CD4-positive, alpha-beta T cell treated with Interleukin-15 for 4 hours (primary cell): ENCODE results near the gene FAM24B.
A peak's percentile ranks its signal among the peaks of the same experiment; 100 is the strongest.
"Not testable (repeated sequence)": the region's sequence is repeated elsewhere in the genome, so short reads cannot be mapped to it uniquely, and the experiment has no call there.

Experiments
- DNase-seq: peaks from one replicate; pipeline ENCODE4 v3.0.0-alpha.2; 2020; ENCODE audit warnings: low spot score

Gene FAM24B

GRCh38 chr10:122879339-122880273 lies at the start of gene FAM24B:
Gene FAM24B, minus strand, starts transcription at chr10:122879581. Its CDS starts 29,066 bp downstream, at chr10:122850515.
- peak; percentile 97 for DNase-seq

- no peak for DNase-seq
These were observed 36.3 kb upstream of the FAM24B start for GRCh38 chr10:122915700-122916099.

GRCh38 chr10:122911889-122912484 lies 32.6 kb upstream of the FAM24B start:
- peak; percentile 35 for DNase-seq

- DNase-seq = no peak
These were observed 30.9 kb upstream of the FAM24B start, which contains the start of gene FAM24A for GRCh38 chr10:122910310-122910709. Gene FAM24A, plus strand, starts transcription at chr10:122910610. Its CDS starts 1,025 bp downstream, at chr10:122911635.

- not testable (repeated sequence) for DNase-seq
These were observed 24.5 kb upstream of the FAM24B start for GRCh38 chr10:122903861-122904260.

GRCh38 chr10:122894261-122894944 lies 15.0 kb upstream of the FAM24B start:
- no peak for DNase-seq

- DNase-seq = no peak
These were observed 4.8 kb upstream of the FAM24B start for GRCh38 chr10:122884166-122884565.

GRCh38 chr10:122882766-122883165 lies 3.4 kb upstream of the FAM24B start:
- no peak for DNase-seq

- DNase-seq = peak; percentile 12
These were observed 512 bp downstream of the FAM24B start for GRCh38 chr10:122878799-122879338.

GRCh38 chr10:122877264-122877663 lies 2.1 kb downstream of the FAM24B start:
- DNase-seq = no peak

GRCh38 chr10:122876467-122876855 lies 2.9 kb downstream of the FAM24B start:
- no peak for DNase-seq

GRCh38 chr10:122875843-122876466 lies 3.4 kb downstream of the FAM24B start:
- DNase-seq = no peak

GRCh38 chr10:122871947-122872346 lies 7.4 kb downstream of the FAM24B start:
- DNase-seq = not testable (repeated sequence)

GRCh38 chr10:122868768-122869167 lies 10.6 kb downstream of the FAM24B start:
- DNase-seq = not testable (repeated sequence)

GRCh38 chr10:122866757-122867482 lies 12.5 kb downstream of the FAM24B start:
- not testable (repeated sequence) for DNase-seq

GRCh38 chr10:122864901-122865300 lies 14.5 kb downstream of the FAM24B start:
- DNase-seq = no peak

GRCh38 chr10:122864194-122864592 lies 15.2 kb downstream of the FAM24B start:
- no peak for DNase-seq

- DNase-seq = no peak
These were observed 15.9 kb downstream of the FAM24B start for GRCh38 chr10:122863216-122864193.

- DNase-seq = no peak
These were observed 17.6 kb downstream of the FAM24B start for GRCh38 chr10:122861711-122862161.

GRCh38 chr10:122859527-122859926 lies 19.9 kb downstream of the FAM24B start:
- no peak for DNase-seq
